HepG2 (cell line): Measurements from ENCODE around the gene CAVIN3. TPM values are rescaled to one million over a fixed set of nuclear protein-coding genes. Genes with fewer than 3 reads are reported as not detected.

Experiments
- ATAC-seq: fragments of 200-7000 bp; cut with Tn5 transposase; 3 replicates; pipeline ENCODE4 v1.9.1; 2020; ENCODE audit warnings: mild to moderate bottlenecking, moderate library complexity
- BruUV-seq: library from RNA; stranded (reverse); fragments of 400-500 nt; replicated peaks from 2 replicates; lab custom pipeline; 2021; lab: Mats Ljungman, UMichigan
- CTCF ChIA-PET: fragments of 300-600 bp; formaldehyde crosslinking; extraction: SDS; loops from one replicate; lab custom pipeline; 2021; ENCODE audit warnings: low total read pairs, inconsistent platforms, low intra/inter-chr PET ratio; lab: Yijun Ruan, JAX
- POLR2A ChIA-PET: fragments of 350-600 bp; sonication (Branson Sonifier 250); formaldehyde crosslinking; loops from one replicate; lab custom pipeline; 2020; ENCODE audit warnings: antibody characterized with exemption, inconsistent platforms; lab: Yijun Ruan, JAX
- DNase-seq: peaks from one replicate; pipeline ENCODE4 v3.0.0-alpha.2; 2015; ENCODE audit warnings: low spot score
- FAIRE-seq: peaks from 3 replicates; lab custom pipeline; 2011; peaks lifted over from hg19 to GRCh38; lab: Jason Lieb, UNC
- H2AFZ ChIP-seq: one replicate; pipeline ENCODE4 v1.6.1; 2011; ENCODE audit warnings: low read length, inconsistent platforms
- H3K27ac ChIP-seq: fragments of 300-600 bp; 3 replicates; pipeline ENCODE4 v1.8.0; 2011; ENCODE audit warnings: mixed run types, mild to moderate bottlenecking, mixed read lengths, low read length, inconsistent platforms; ENCODE audit not compliant: insufficient read depth; ENCODE audit errors: extremely low read length
- H3K27me3 ChIP-seq, 2 experiments: fragments of 200-600 bp in 1 of 2; 2 replicates in 1 of 2; 3 replicates in 1 of 2; pipeline versions ENCODE4 v1.6.0 to v1.8.0; 2011; ENCODE audit warnings: low read length in 2 of 2, mild to moderate bottlenecking in 2 of 2, moderate library complexity in 2 of 2, inconsistent platforms in 1 of 2; ENCODE audit not compliant: insufficient read depth in 2 of 2, control insufficient read depth in 1 of 2
- H3K36me3 ChIP-seq, 2 experiments: fragments of 200-600 bp in 1 of 2; replicated peaks in 1 of 2; 2 replicates in 1 of 2; 3 replicates in 1 of 2; pipeline versions ENCODE4 v1.5.1 to v1.8.0; 2011; ENCODE audit warnings: low read length in 2 of 2, inconsistent platforms in 1 of 2; ENCODE audit not compliant: insufficient read depth in 2 of 2, control insufficient read depth in 1 of 2
- H3K4me1 ChIP-seq: 2 replicates; pipeline ENCODE4 v1.5.1; 2012; ENCODE audit warnings: low read length, inconsistent platforms; ENCODE audit not compliant: insufficient read depth
- H3K4me2 ChIP-seq: 2 replicates; pipeline ENCODE4 v1.6.0; 2011; ENCODE audit warnings: low read depth, low read length, inconsistent platforms
- H3K4me3 ChIP-seq, 3 experiments: fragments of 200-600 bp in 1 of 3; sonication (generic), shearing (Covaris generic) in 1 of 3; replicated peaks in 1 of 3; 2 replicates each; pipeline ENCODE4 v1.5.1; 2011 to 2016; ENCODE audit warnings: low read length in 3 of 3, inconsistent platforms in 2 of 3, low read depth in 2 of 3, mild to moderate bottlenecking in 2 of 3, control low read depth in 1 of 3, mixed read lengths in 1 of 3; ENCODE audit not compliant: insufficient read depth in 1 of 3
- H3K79me2 ChIP-seq: one replicate; pipeline ENCODE4 v1.6.1; 2011; ENCODE audit warnings: low read length, inconsistent platforms; ENCODE audit not compliant: insufficient read depth
- H3K9ac ChIP-seq: 2 replicates; pipeline ENCODE4 v1.6.0; 2011; ENCODE audit warnings: mild to moderate bottlenecking, low read depth, low read length, inconsistent platforms; ENCODE audit not compliant: insufficient read depth
- H3K9me3 ChIP-seq: 2 replicates; pipeline ENCODE4 v1.5.1; 2012; ENCODE audit warnings: mild to moderate bottlenecking, low read length
- H4K20me1 ChIP-seq: 2 replicates; pipeline ENCODE4 v1.6.0; 2011; ENCODE audit warnings: inconsistent platforms, mild to moderate bottlenecking, low read length, moderate library complexity; ENCODE audit not compliant: insufficient read depth
- BCL6 ChIP-seq: IDR thresholded peaks from 2 replicates; pipeline ENCODE4 v1.6.1; 2016; ENCODE audit warnings: missing genetic modification reagents, missing compliant biosample characterization
- HHEX ChIP-seq: IDR thresholded peaks from 2 replicates; pipeline ENCODE4 v1.6.1; 2016; ENCODE audit warnings: control low read depth
- KDM5A ChIP-seq: fragments of 200-600 bp; sonication (generic); IDR thresholded peaks from 2 replicates; pipeline ENCODE4 v1.7.0; 2018; ENCODE audit warnings: antibody characterized with exemption, mild to moderate bottlenecking, low read length, borderline replicate concordance
- NR2F2 ChIP-seq: IDR thresholded peaks from 2 replicates; pipeline ENCODE4 v1.6.1; 2012; ENCODE audit warnings: low read depth, inconsistent platforms, borderline replicate concordance
- SIX1 ChIP-seq: sonication (generic); formaldehyde crosslinking; IDR thresholded peaks from 2 replicates; pipeline ENCODE4 v1.4.0; 2020; ENCODE audit warnings: missing genetic modification reagents, borderline replicate concordance
- SMAD9 ChIP-seq: sonication (generic); formaldehyde crosslinking; IDR thresholded peaks from 2 replicates; pipeline ENCODE4 v1.5.1; 2020; ENCODE audit warnings: mild to moderate bottlenecking, missing genetic modification reagents
- ZFY ChIP-seq: sonication (generic); formaldehyde crosslinking; IDR thresholded peaks from 2 replicates; pipeline ENCODE4 v1.4.0; 2020; ENCODE audit warnings: missing genetic modification reagents
- ZNF10 ChIP-seq: sonication (generic); formaldehyde crosslinking; IDR thresholded peaks from 2 replicates; pipeline ENCODE4 v1.4.0; 2020; ENCODE audit warnings: mild to moderate bottlenecking, low read depth, missing genetic modification reagents, borderline replicate concordance
- ZNF253 ChIP-seq: sonication (generic); formaldehyde crosslinking; IDR thresholded peaks from 2 replicates; pipeline ENCODE4 v1.8.0; 2022; ENCODE audit warnings: mild to moderate bottlenecking, missing genetic modification reagents, borderline replicate concordance
- ZNF317 ChIP-seq: sonication (generic); formaldehyde crosslinking; IDR thresholded peaks from 2 replicates; pipeline ENCODE4 v1.5.0; 2020; ENCODE audit warnings: mild to moderate bottlenecking, missing genetic modification reagents
- ZNF44 ChIP-seq: sonication (generic); formaldehyde crosslinking; IDR thresholded peaks from 2 replicates; pipeline ENCODE4 v1.5.1; 2020; ENCODE audit warnings: mild to moderate bottlenecking, missing genetic modification reagents
- ZNF775 ChIP-seq: sonication (generic); formaldehyde crosslinking; IDR thresholded peaks from 2 replicates; pipeline ENCODE4 v1.4.0; 2020; ENCODE audit warnings: missing genetic modification reagents, mild to moderate bottlenecking, moderate library complexity, borderline replicate concordance
- WGBS: methylation state at CpG from one replicate; pipeline ENCODE4 v1.1.6; 2017; ENCODE audit warnings: low lambda C conversion rate; 5-methylcytosine and 5-hydroxymethylcytosine counted together
- in situ Hi-C: cut with HindIII; loops from 2 replicates; pipeline ENCODE4 v1.10.0; 2017; ENCODE audit warnings: low pct_unique_long_range_greater_than_20kb; ENCODE audit not compliant: extremely low pct_ligation_motif_present
- intact Hi-C: fragments of 100-400 bp; cut with micrococcal nuclease; formaldehyde crosslinking; loops from one replicate; pipeline ENCODE4 v1.10.0; 2022; ENCODE audit not compliant: unreplicated experiment
- polyA plus RNA-seq, 8 experiments: library from polyadenylated mRNA; depleted of rRNA in 3 of 8; stranded (reverse) in 7 of 8; unstranded in 1 of 8; fragments of >200 nt; fragmentation: Illumina TruSeq in 4 of 8; extraction: Trizol in 4 of 8; gene quantifications; 2 replicates each; pipeline versions ENCODE4 v1.2.1 to v1.2.3, GENCODE V29; 2011 to 2016; ENCODE audit warnings: low read depth in 4 of 8, missing spikeins in 1 of 8, mixed read lengths in 1 of 8; ENCODE audit not compliant: insufficient read depth in 1 of 8
- total RNA-seq, 5 experiments: library from RNA; depleted of rRNA; stranded (reverse); fragments of >200 nt; fragmentation: Illumina TruSeq; extraction: Trizol; gene quantifications; 2 replicates each; pipeline ENCODE4 v1.2.3, GENCODE V29; 2016; ENCODE audit warnings: low read depth in 1 of 5
- TF ChIP-seq, protein P1 (sequence below): sonication (generic); formaldehyde crosslinking; IDR thresholded peaks from 2 replicates; pipeline ENCODE4 v1.5.0; 2020; ENCODE audit warnings: mild to moderate bottlenecking, missing genetic modification reagents, borderline replicate concordance
- TF ChIP-seq, protein P2 (sequence below): IDR thresholded peaks from 2 replicates; pipeline ENCODE4 v1.4.0; 2020; ENCODE audit warnings: mild to moderate bottlenecking, missing genetic modification reagents
- TF ChIP-seq, protein P3 (sequence below): sonication (generic); formaldehyde crosslinking; IDR thresholded peaks from 2 replicates; pipeline ENCODE4 v1.9.0; 2022; ENCODE audit warnings: low read depth, missing genetic modification reagents

The CAVIN3 gene
- total and polyA plus RNA-seq, 2 of the 13 experiments (the other 11 are each of a cell fraction or from before 2014, with no cell fraction given), result not detected

DNA sequence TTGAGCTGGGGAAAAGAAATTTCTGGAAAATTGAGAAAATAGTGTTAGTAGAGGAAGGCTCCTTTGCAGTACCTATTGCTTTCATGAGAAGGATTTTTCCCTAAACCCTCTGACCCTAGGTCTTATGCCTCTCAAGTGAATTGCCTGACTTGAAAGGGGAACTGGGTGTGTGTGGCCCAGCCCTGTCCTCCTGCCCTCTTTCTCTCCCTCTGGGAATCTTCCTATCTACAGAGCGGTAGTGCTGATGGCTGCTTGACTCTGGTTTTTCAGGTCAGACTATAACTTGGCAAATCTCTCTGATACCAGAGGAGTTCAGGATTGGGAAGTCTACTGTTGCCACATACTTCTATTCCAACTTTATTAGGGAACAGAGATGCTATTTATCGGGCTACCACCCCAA is 19.2 kb downstream of the CAVIN3 start (continued):
- TF ChIP-seq, protein P1, sequence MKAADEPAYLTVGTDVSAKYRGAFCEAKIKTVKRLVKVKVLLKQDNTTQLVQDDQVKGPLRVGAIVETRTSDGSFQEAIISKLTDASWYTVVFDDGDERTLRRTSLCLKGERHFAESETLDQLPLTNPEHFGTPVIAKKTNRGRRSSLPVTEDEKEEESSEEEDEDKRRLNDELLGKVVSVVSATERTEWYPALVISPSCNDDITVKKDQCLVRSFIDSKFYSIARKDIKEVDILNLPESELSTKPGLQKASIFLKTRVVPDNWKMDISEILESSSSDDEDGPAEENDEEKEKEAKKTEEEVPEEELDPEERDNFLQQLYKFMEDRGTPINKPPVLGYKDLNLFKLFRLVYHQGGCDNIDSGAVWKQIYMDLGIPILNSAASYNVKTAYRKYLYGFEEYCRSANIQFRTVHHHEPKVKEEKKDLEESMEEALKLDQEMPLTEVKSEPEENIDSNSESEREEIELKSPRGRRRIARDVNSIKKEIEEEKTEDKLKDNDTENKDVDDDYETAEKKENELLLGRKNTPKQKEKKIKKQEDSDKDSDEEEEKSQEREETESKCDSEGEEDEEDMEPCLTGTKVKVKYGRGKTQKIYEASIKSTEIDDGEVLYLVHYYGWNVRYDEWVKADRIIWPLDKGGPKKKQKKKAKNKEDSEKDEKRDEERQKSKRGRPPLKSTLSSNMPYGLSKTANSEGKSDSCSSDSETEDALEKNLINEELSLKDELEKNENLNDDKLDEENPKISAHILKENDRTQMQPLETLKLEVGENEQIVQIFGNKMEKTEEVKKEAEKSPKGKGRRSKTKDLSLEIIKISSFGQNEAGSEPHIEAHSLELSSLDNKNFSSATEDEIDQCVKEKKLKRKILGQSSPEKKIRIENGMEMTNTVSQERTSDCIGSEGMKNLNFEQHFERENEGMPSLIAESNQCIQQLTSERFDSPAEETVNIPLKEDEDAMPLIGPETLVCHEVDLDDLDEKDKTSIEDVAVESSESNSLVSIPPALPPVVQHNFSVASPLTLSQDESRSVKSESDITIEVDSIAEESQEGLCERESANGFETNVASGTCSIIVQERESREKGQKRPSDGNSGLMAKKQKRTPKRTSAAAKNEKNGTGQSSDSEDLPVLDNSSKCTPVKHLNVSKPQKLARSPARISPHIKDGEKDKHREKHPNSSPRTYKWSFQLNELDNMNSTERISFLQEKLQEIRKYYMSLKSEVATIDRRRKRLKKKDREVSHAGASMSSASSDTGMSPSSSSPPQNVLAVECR (CRISPR knock-in tag), result no peak
- no peak for TF ChIP-seq ZFY (CRISPR knock-in tag)
- TF ChIP-seq HHEX (CRISPR knock-in tag), result no peak
- no peak for TF ChIP-seq NR2F2

DNA sequence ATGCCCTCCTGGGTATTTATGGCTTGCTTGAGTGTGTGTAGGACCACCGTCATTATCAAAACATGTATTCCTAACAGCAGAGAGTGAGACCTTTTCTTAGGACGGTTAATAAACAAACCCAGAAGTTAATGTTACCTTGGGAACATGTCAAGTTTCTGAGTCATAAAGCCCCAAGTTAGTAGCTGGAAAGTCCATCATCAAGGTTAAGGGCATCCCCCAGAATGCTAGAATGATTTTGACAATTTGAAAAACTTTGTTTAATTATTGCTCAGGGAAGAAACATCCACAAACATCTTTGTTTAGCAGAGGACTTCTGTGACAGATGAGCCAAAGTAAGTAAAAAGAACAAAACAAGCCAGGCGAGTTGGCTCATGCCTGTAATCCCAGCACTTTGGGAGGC is 20.0 kb downstream of the CAVIN3 start:
- no peak overlapping the region for H3K9ac ChIP-seq
- FAIRE-seq, result no peak
- ChIA-PET POLR2A (no interaction called here), CTCF (no interaction called here)
- BruUV-seq, result no TSS peak
- no peak for DNase-seq
- H3K79me2 ChIP-seq, result no peaks in the 10 kb centered on the region
- in situ Hi-C loops (no loop called here), intact Hi-C loops (no loop called here)
- no peaks in the 10 kb centered on the region for H3K4me1 ChIP-seq
- ATAC-seq, result no peak
- no peak overlapping the region for H3K4me3 ChIP-seq
- H3K36me3 ChIP-seq, result no peaks in the 10 kb centered on the region
- no peaks in the 10 kb centered on the region for H3K9me3 ChIP-seq
- peaks cover 0 to 4% of the 10 kb centered on the region in 2 experiments; a peak in 3 of 5 replicates for H3K27me3 ChIP-seq
- no peak overlapping the region for H3K4me2 ChIP-seq
- WGBS, result 31% methylated on average over 3 of the region's 3 CpGs
- H4K20me1 ChIP-seq, result no peaks in the 10 kb centered on the region
- no peak overlapping the region for H3K27ac ChIP-seq
- H2AFZ ChIP-seq, result no peak overlapping the region
- TF ChIP-seq ZNF44 (no peak), ZNF775 (CRISPR knock-in tag) (no peak), SMAD9 (CRISPR knock-in tag) (no peak), BCL6 (CRISPR knock-in tag) (no peak), ZNF317 (CRISPR knock-in tag) (no peak), SIX1 (CRISPR knock-in tag) (no peak), ZNF10 (CRISPR knock-in tag) (no peak), ZNF253 (CRISPR knock-in tag) (no peak), KDM5A (no peak)
- TF ChIP-seq, protein P2, sequence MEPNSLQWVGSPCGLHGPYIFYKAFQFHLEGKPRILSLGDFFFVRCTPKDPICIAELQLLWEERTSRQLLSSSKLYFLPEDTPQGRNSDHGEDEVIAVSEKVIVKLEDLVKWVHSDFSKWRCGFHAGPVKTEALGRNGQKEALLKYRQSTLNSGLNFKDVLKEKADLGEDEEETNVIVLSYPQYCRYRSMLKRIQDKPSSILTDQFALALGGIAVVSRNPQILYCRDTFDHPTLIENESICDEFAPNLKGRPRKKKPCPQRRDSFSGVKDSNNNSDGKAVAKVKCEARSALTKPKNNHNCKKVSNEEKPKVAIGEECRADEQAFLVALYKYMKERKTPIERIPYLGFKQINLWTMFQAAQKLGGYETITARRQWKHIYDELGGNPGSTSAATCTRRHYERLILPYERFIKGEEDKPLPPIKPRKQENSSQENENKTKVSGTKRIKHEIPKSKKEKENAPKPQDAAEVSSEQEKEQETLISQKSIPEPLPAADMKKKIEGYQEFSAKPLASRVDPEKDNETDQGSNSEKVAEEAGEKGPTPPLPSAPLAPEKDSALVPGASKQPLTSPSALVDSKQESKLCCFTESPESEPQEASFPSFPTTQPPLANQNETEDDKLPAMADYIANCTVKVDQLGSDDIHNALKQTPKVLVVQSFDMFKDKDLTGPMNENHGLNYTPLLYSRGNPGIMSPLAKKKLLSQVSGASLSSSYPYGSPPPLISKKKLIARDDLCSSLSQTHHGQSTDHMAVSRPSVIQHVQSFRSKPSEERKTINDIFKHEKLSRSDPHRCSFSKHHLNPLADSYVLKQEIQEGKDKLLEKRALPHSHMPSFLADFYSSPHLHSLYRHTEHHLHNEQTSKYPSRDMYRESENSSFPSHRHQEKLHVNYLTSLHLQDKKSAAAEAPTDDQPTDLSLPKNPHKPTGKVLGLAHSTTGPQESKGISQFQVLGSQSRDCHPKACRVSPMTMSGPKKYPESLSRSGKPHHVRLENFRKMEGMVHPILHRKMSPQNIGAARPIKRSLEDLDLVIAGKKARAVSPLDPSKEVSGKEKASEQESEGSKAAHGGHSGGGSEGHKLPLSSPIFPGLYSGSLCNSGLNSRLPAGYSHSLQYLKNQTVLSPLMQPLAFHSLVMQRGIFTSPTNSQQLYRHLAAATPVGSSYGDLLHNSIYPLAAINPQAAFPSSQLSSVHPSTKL (CRISPR knock-in tag), result no peak
- TF ChIP-seq, protein P3, sequence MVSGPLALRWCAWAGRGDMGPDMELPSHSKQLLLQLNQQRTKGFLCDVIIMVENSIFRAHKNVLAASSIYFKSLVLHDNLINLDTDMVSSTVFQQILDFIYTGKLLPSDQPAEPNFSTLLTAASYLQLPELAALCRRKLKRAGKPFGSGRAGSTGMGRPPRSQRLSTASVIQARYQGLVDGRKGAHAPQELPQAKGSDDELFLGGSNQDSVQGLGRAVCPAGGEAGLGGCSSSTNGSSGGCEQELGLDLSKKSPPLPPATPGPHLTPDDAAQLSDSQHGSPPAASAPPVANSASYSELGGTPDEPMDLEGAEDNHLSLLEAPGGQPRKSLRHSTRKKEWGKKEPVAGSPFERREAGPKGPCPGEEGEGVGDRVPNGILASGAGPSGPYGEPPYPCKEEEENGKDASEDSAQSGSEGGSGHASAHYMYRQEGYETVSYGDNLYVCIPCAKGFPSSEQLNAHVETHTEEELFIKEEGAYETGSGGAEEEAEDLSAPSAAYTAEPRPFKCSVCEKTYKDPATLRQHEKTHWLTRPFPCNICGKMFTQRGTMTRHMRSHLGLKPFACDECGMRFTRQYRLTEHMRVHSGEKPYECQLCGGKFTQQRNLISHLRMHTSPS (CRISPR knock-in tag), result no peak
